Muscle of arm (tissue), 12 donors: ENCODE data around the gene GNA15. TPM values are rescaled to one million over a fixed set of nuclear protein-coding genes. Genes with fewer than 3 reads are reported as not detected.
A peak's percentile ranks its signal among the peaks of the same experiment; 100 is the strongest.
"Not testable (repeated sequence)": the region's sequence is repeated elsewhere in the genome, so short reads cannot be mapped to it uniquely, and the experiment has no call there.

Experiments used
- DNase-seq: peaks from one replicate; pipeline ENCODE4 v3.0.0-alpha.2; 2013
- polyA plus RNA-seq, 12 donors: library from polyadenylated mRNA; unstranded; fragments of 120-200 nt; gene quantifications; one replicate each; pipeline ENCODE4 v1.2.1, GENCODE V29; 2013; ENCODE audit not compliant: insufficient read length in 12 of 12

GNA15 gene
- polyA plus RNA-seq, 12 donors, result 0.93 to 8.7 (median 1.5) TPM; not detected in 2

DNA sequence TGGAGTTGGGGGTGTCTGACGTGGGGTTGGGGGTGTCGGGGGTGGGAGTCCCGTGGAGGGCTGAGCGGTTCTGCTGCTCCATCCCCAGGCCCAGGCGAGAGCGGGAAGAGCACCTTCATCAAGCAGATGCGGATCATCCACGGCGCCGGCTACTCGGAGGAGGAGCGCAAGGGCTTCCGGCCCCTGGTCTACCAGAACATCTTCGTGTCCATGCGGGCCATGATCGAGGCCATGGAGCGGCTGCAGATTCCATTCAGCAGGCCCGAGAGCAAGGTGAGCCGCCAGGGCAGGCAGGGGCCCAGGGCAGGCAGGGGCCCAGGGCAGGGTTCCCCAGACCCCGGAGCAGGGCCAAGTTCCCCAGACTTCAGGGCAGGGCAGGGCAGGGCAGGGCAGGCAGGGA is 12.7 kb downstream of the GNA15 start:
- no peak for DNase-seq

DNA sequence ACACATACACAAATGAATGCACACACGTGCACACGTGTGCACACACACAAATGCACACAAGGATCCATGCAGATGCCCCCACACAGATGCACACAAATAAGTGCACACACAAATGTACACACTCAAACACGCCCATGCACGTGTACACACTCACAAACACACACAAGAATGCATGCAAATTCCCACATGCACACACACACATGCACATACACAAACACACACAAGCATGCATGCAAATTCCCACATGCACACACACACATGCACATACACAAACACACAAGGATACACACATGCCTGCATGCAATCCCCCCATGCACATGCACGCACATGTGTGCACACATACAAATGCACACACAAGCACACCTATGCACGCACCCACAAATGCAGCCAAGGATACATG is 13.3 kb downstream of the GNA15 start:
- no peak for DNase-seq

DNA sequence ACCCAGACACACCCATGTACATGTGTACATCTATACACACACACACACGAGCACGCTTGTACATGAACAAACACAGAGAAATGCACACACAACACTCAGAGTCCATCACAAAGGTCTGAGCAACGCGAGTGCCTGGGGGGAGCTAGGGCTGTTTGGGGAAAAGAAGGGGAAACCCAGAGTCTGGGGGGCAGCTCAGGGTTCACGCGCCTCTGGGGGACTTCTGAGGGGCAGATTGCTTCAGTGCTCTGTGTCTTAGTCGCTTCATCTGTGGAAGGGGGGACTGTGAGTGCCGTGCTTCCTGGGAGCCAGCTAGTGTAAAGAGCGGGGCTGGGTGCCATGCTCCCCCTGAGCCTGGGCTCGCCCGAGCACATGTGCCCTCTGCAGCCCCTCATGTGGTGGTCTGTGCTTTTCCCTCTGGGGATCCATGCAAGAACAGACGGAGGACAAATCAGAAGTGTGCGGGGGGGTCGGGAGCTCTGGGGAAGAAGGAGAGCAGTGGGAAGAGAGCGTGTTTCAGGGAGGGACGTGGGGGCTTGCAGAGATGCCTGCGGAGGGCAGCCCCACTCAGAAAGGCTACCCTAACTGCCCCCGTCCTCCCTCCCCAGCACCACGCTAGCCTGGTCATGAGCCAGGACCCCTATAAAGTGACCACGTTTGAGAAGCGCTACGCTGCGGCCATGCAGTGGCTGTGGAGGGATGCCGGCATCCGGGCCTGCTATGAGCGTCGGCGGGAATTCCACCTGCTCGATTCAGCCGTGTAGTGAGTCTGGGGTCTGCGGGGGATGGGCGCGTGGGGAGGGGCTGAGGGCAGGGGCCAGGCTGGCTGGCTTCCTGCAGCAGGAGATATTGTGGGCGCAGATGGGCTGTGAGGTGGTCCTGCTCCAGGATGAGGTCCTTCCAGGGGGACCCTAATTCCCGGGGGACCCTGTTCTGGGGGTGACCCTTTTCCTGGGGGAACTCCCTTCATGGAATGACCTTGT is 14.0 kb downstream of the GNA15 start:
- no peak for DNase-seq

DNA sequence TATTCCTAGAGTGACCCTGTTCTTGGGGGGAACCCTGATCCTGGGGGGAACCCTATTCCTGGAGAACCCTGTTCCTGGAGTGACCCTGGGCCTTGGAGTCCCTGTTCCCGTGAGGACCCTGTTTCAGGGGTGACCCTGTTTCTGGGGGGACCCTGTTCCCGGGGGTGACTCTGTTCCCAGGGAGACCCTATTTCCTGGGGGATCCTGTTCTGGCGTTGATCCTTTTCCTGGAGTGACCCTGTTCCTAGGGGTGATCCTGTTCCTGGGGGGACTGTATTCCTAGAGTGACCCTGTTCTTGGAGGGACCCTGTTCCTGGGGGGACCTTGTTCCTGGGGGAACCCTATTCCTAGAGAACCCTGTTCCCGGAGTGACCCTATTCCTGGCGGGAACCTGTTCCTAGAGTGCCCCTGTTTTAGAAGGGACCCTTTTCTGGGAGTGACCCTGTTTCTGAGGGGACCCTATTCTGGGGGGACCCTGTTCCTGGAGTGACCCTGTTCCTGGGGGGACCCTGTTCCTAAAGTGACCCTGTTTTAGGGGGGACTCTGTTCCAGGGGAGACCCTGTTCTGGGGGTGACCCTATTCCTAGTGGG is 15.0 kb downstream of the GNA15 start:
- no peak for DNase-seq

- no peak for DNase-seq
Measured at GRCh38 chr19:3151563-3152418, 16.0 kb downstream of the GNA15 start.

DNA sequence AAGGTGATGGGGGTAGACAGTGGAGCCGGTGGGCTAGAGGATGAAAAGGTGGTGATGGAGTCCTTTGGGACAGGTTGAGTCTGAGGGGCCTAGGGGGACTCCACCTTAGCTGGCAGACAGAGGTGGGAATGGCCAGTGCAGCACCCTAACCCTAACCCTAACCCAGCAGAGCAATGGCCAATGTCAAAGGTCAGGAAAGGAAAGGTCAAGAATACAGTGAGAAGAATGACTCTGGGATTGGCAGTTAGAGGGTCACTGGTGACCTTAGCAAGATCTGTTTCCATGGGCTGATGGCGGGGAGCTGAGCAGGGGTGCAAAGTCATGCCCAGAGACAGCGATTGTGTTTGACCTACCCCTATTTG is 16.6 kb downstream of the GNA15 start:
- DNase-seq, result no peak

DNA sequence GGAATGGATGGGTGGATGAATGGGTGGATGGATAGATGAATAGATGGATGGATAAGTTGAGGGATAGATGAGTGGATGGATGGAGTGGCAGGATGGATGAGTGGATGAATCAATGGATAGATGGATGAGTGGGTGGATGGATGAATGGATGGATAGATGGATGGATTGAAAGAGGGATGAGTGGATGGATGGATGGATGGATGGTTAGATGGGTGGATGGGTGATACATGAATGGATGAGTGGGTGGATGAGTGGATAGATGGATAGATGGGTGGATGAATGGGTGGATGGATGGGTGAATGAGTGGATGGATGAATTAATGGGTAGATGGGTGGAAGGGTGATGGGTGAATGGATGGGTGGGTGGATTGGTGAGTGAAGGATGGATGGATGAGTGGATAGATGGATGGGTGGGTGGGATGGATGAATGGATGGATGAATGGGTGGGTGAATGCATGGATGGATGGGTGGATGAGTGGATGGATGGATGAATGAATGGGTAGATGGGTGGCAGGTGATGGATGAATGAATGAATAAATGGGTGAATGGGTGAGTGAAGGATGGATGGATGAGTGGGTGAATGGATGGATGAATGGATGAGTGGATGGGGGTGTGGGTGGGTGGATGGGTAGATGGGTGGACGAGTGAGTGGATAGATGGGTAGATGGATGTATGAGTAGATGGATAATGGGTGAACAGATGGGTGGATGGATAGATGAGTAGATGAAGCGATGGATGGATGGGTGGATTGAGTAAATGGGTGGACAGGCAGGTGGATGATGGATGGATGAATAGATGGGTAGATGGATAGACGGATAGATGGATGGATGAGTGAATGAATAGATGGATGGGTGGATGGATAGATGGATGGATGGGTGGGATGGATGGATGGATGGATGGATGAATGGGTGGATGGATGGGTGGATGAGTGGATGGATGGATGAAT is 17.7 kb downstream of the GNA15 start:
- DNase-seq, result no peak

- not testable (repeated sequence) for DNase-seq
Measured at GRCh38 chr19:3154447-3154846, 18.6 kb downstream of the GNA15 start.

- DNase-seq, result no peak
Measured at GRCh38 chr19:3154957-3155736, 19.3 kb downstream of the GNA15 start.

- no peak for DNase-seq
Measured at GRCh38 chr19:3157096-3157845, 21.4 kb downstream of the GNA15 start.

DNA sequence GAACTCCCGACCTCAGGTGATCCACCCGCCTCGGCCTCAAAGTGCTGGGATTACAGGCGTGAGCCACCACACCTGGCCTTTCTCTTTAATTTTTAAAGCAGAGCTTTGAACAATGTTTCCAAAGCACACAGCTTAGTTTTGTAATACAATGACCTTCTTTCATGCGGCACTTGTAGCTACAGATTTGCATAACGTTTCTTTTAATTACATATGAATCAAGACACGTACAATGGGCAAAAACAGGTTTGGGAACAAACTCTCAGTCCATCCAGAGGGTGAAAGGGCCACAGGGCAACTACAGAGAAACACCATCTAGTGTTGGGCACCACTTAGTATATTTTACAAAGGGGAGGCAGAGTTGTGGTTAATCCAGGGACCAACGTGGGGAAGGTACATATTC is 23.7 kb downstream of the GNA15 start:
- no peak for DNase-seq

DNA sequence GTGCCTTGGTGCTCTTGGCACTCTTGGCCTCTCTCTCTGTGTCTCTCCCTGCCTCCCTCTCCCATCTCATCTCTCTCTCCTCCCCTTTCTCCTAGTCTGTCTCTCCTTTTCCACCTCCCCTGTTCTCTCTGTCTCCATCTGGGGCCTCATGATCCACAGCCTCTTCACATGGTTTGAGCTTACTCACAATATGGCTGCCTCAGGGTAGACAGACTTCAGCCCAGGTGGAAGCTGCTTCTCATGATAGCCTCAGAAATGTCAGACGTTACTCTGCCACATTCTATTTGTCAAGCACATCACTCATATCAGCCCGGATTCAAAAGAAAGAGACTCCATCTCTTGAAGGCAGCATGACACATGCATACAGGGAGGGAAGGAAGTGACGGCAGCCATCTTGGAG is 24.4 kb downstream of the GNA15 start:
- DNase-seq, result no peak

GRCh38 chr19:3161453-3161852 is 25.6 kb downstream of the GNA15 start:
- DNase-seq, result no peak

GRCh38 chr19:3162418-3163229 is 26.8 kb downstream of the GNA15 start:
- no peak for DNase-seq

DNA sequence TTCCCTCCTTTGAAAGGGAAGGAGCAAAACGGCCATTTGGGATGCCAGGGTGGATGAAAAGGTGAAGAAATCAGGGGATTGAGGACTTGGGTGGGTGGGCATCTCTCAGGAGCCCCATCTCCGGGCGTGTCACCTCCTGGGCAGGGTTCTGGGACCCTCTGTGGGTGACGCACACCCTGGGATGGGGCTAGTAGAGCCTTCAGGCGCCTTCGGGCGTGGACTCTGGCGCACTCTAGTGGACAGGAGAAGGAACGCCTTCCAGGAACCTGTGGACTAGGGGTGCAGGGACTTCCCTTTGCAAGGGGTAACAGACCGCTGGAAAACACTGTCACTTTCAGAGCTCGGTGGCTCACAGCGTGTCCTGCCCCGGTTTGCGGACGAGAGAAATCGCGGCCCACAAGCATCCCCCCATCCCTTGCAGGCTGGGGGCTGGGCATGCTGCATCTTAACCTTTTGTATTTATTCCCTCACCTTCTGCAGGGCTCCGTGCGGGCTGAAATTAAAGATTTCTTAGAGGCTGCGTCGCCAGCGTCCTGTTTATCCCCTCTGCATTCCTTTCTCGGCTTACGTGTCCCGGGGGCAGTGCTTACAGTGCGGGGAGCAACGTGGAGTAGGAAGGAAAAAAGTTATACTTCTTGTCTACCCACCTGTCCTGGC is 27.5 kb downstream of the GNA15 start:
- DNase-seq, result peak; percentile 57

GRCh38 chr19:3163943-3164342 is 28.1 kb downstream of the GNA15 start:
- no peak for DNase-seq

- no peak for DNase-seq
Measured at GRCh38 chr19:3167533-3168272, 31.9 kb downstream of the GNA15 start.
